Activated CD4-positive, alpha-beta T cell treated with anti-CD3 and anti-CD28 coated beads for 48 hours (primary cell): ENCODE measurements around the gene RNF19B.
"Not testable (repeated sequence)": the region's sequence is repeated elsewhere in the genome, so short reads cannot be mapped to it uniquely, and the experiment has no call there.

Experiments used
- DNase-seq: peaks from one replicate; pipeline ENCODE4 v3.0.0-alpha.2; 2020

RNF19B gene

GRCh38 chr1:32928285-32928684, 36.3 kb downstream of the RNF19B start:
- no peak for DNase-seq

GRCh38 chr1:32927441-32927840, 37.2 kb downstream of the RNF19B start:
- DNase-seq: no peak

GRCh38 chr1:32926562-32926961, 38.0 kb downstream of the RNF19B start:
- no peak for DNase-seq

- peak; percentile 34 for DNase-seq
Observed at GRCh38 chr1:32925403-32926162, 39.0 kb downstream of the RNF19B start.

DNA sequence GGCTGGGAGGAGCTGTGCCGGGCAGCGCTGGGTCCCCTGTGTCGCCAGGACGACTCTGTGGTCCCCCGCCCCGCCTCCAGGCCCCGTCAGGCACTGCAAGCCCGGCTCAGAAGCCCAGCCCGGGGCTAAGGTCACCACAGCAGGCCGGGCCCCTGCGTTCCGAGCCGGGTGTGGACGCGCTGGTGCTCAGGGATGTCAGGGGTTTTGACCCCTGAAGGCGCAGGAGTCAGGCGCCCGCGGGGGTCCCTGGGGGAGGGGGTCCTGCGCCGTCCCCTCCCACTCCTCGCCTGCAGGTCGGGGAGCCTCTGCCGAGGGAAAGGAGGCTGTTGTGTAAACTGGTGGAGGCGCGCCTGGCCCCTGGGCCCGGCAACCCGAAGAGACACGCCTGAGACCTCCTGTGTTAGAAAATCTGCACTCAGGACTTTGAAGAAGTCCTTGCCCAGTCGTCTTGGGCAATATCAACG, 39.7 kb downstream of the RNF19B start:
- peak; percentile 28 for DNase-seq

DNA sequence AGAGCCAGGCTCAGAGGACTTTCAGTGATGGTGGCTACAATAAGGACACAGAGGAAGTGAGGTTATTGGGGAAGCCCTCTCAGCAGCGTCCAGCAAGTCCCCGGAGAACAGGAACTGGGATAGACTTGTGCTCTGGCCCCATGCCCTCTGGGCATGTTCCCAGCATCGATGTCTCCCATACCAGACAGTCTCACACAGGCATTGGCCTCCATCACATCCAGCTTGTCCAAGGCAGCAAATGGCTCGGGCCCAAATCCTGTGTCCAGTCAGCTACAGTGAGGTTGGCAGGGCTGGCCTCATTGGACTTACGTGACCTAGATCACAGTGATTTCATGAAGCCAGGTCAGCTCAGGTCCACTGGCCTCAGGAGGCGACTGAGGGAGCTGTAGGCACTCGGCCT, 43.8 kb downstream of the RNF19B start:
- no peak for DNase-seq

DNA sequence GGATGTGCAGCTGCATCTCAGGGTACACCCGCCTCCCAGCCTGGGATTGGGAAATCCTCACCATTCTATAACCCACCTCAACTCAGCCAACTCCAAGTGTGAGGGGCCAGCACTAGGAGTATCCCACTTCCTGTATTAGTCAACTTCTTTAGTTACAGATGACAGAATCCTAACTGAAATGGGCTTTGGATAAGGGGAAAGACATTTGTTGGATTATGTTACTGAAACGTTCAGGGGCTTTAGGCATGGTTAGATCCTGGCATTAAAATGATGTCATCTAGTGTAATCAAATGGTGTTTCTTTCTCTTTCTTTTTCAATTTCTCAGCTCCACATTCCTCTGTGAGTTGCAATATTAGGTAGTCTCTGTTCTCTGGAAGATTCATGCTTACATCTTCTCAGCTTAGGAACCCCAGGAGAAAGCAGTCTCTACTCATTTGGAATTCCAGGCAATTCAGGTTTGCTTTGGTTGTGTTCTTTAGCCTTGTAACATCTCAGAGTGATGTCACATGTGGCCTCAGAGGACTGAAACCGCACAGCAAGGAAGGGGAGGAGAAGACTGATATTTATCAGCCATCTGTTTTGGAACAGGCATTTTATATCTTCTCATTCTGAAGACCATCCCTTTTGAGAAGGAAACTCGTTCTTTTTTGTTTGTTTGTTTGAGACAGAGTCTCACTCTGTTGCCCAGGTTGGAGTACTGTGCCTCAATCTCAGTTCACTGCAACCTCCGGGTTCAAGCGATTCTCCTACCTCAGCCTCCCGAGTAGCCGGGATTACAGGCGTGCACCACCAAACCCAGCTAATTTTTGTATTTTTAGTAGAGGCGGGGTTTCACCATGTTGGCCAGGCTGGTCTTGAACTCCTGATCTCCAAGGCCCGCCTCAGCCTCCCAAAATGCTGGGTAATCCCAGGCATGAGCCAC, 44.5 kb downstream of the RNF19B start:
- DNase-seq: no peak

GRCh38 chr1:32918179-32918578, 46.4 kb downstream of the RNF19B start:
- no peak for DNase-seq

DNA sequence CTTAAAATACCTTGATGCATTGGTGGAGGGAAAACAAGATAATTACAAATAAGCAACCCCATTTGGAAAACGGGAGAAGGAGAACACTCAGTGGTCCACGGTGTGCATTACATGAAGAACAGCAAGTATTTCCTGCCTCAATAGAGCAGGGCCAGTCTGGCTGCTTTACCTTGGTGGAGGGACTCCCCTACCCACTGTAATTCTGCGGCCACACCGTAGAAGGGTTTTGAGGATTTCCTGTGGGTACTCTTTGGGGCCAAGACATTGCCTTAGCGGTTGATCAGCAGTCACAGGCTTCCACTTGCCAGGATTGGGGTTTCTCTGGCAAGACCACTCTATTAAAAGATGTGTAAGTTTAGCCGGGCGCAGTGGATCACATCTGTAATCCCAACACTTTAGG, 47.1 kb downstream of the RNF19B start:
- DNase-seq: no peak

- DNase-seq: no peak
Observed at GRCh38 chr1:32915766-32916706, 48.6 kb downstream of the RNF19B start.

GRCh38 chr1:32910319-32910718, 54.3 kb downstream of the RNF19B start:
- no peak for DNase-seq

GRCh38 chr1:32907435-32907834, 57.2 kb downstream of the RNF19B start:
- no peak for DNase-seq

- DNase-seq: no peak
Observed at GRCh38 chr1:32906654-32907053, 58.0 kb downstream of the RNF19B start.

- not testable (repeated sequence) for DNase-seq
Observed at GRCh38 chr1:32905588-32905987, 59.0 kb downstream of the RNF19B start.

DNA sequence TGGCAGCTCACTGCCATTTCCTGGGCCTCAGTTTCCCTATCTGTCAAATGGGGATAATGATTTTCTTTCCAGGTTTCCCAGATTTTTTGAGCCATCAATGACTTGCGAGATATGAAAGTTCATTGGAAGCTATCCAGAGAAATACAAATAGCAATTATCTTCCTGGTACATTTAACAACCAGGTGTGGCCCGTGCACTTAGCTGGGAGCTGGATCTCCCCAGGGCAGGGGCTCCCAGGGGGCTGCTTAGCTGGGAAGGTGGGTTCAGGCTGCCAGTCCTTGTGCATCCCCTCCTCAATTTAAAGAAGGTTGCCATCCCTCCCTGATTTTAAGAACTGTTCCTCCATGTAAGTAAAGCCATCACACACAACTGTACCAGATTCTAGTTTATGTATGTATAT, 59.8 kb downstream of the RNF19B start:
- DNase-seq: no peak

DNA sequence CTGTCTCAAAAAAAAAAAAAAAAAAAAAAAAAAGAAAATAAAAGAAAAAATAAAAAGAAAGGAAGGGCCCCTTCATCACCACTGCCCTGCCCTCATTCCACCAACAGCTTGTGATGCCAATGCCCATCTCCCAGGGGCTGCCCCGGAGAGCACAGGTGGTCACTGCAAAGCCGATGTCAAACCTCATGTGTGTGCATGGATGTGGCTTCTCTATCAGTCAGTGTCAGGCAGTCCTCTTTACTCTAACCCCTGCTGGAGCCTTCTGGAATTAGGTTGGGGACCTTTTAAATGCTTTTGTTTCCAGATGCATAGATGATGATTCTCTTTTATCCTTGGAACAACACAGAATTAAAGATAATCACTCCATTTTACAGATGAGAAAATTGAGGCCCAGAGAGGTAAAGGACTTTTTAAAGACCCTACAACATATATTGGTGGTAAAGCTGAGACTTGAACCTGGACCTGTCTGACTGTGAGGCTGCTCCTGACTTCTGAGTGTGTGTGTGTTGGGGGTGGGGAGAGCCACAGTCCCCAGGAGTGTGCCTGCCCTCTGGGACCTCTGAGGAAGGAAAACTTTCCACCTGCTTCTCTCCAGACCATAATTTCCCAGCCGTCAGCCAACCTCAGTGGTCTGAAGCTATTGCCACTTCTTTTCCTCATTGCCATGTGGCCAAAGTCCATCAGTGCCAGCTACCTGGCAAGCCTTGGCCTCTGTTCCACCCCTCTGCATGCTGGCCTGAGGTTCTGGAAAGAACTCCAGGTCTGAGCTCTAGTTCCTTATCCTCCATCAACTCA, 60.4 kb downstream of the RNF19B start:
- no peak for DNase-seq

GRCh38 chr1:32902535-32902920, 62.1 kb downstream of the RNF19B start:
- DNase-seq: no peak

DNA sequence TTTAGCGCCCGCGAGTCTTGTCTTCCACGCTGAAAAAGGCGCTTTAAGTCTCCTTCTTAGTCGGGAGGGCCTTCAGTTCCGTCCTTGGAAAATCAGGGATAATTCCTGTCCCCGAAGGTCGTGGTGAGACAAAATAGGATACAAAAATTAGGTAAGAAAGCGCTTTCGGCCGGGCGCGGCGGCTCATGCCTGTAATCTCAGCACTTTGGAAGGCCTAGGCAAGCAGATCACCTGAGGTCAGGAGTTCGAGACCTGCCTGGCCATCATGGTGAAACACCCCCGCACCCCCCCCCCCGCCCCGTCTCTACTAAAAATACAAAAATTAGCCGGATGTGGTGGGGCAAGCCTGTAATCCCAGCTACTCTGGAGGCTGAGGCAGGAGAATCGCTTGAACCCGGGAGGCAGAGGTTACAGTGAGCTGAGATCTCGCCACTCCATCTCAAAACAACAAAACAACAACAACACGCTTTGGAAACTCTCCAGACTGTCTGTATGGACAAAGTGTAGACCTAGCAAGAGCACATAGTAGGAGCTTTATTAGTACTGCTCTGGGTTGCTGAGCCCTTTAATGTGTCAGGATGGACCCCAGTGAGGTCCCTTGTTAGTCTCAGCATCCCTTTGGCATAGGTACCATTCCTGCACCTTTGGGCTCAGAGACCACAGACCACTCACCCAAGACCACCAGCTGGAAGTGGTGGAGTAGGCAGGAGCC, 62.6 kb downstream of the RNF19B start:
- DNase-seq: no peak

GRCh38 chr1:32900956-32901822, 63.4 kb downstream of the RNF19B start, which contains the start of gene TMEM54:
TMEM54 (minus strand) TSS chr1:32901389; CDS start chr1:32901238, 151 bp downstream.
- no peak for DNase-seq

DNA sequence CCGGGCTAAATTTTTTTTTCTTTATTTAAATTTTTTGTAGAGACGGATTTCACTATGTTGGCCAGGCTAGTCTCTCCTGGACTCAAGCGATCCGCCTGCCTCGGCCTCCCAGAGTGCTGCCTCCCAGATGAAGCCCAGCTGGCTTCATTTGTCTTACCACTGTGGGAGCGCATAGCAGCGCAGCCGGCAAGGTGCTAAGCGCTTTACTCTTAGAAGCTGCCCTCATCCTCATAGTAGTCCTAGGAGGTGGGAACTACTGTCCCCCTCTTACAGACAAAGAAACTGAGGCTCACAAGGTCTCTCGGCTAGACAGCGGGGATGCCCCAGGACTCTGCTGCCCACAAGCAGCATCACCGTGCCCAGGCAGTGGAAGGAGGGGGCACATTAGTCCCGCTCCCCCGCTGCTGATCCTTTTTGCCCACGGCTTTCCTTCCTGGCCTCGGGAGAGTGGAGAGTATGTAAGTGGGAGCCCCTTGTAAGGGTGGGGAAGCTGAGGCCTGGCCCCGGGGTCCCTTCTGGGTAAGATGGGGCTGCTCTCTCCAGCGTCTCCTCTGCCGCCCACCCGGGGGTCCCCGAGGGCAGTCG, 64.1 kb downstream of the RNF19B start:
- DNase-seq: no peak
